Nephron progenitor cell (in vitro differentiated cells): ENCODE measurements around the gene ATP2B2.
A peak's percentile ranks its signal among the peaks of the same experiment; 100 is the strongest.

Experiments
- DNase-seq: peaks from one replicate; pipeline ENCODE4 v3.0.0; 2021
- H3K27ac Mint-ChIP-seq: 2 replicates; pipeline ENCODE4 v1.8.0; 2021; ENCODE audit warnings: mild to moderate bottlenecking, moderate library complexity, mixed read lengths
- H3K27me3 Mint-ChIP-seq: 2 replicates; pipeline ENCODE4 v1.8.0; 2021; ENCODE audit warnings: mild to moderate bottlenecking, low read depth, mixed read lengths; ENCODE audit not compliant: poor library complexity
- H3K36me3 Mint-ChIP-seq: 2 replicates; pipeline ENCODE4 v1.8.0; 2021; ENCODE audit warnings: low read depth, mixed read lengths
- H3K4me1 Mint-ChIP-seq: 2 replicates; pipeline ENCODE4 v1.8.0; 2021; ENCODE audit warnings: mixed read lengths
- H3K4me3 Mint-ChIP-seq: 2 replicates; pipeline ENCODE4 v1.8.0; 2021; ENCODE audit warnings: mild to moderate bottlenecking, moderate library complexity, mixed read lengths
- H3K9me3 Mint-ChIP-seq: 2 replicates; pipeline ENCODE4 v1.8.0; 2021; ENCODE audit warnings: mild to moderate bottlenecking, moderate library complexity, mixed read lengths
- CTCF ChIP-seq: fragments of 200-600 bp; sonication (generic); IDR thresholded peaks from 2 replicates; pipeline ENCODE4 v1.5.0; 2021; ENCODE audit warnings: antibody characterized with exemption

Gene ATP2B2

GRCh38 chr3:10312391-10312790 is 193.0 kb downstream of the ATP2B2 start:
- Mint-ChIP-seq H3K27me3 (no peaks in the 10 kb centered on the region), H3K27ac (no peak overlapping the region), H3K9me3 (no peaks in the 10 kb centered on the region), H3K4me1 (peaks cover 10% of the 10 kb centered on the region), H3K36me3 (peaks cover 61% of the 10 kb centered on the region), H3K4me3 (no peak overlapping the region)
- TF ChIP-seq CTCF: no peak
- DNase-seq: no peak

DNA sequence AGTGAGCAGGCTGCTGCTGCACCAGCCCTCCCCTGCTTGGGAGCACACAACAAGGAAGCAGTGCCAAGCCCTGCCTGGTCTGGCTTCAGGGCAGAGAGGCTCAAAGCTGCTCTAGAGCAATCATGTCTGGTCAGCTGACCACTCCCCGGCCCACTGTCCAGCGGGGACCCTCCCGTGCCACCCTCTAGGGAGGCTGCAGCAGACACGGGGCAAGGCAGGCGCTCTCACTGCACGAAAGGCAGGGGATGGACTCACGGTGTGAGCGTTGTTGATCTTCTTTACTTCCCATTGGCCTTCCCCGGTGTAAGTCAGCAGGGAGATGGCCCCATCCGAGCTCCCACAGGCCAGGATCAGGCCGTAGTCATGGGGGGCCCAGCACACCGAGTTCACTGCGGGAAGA is 193.7 kb downstream of the ATP2B2 start:
- H3K36me3 Mint-ChIP-seq: peaks cover 65% of the 10 kb centered on the region
- H3K9me3 Mint-ChIP-seq: no peaks in the 10 kb centered on the region
- DNase-seq: no peak
- no peak overlapping the region for H3K4me3 Mint-ChIP-seq
- no peak for TF ChIP-seq CTCF
- H3K27me3 Mint-ChIP-seq: no peaks in the 10 kb centered on the region
- peaks cover 10% of the 10 kb centered on the region for H3K4me1 Mint-ChIP-seq
- peak overlapping the region; percentile 68 for H3K27ac Mint-ChIP-seq

- Mint-ChIP-seq H3K4me1 (peaks cover 10% of the 10 kb centered on the region), H3K4me3 (no peak overlapping the region), H3K27ac (peak overlapping the region; percentile 96)
These were observed 194.8 kb downstream of the ATP2B2 start for GRCh38 chr3:10310578-10310977.

GRCh38 chr3:10309736-10310135 is 195.7 kb downstream of the ATP2B2 start:
- no peak for TF ChIP-seq CTCF
- Mint-ChIP-seq H3K4me1 (peaks cover 10% of the 10 kb centered on the region), H3K4me3 (peak overlapping the region; percentile 32), H3K27ac (peak overlapping the region; percentile 96), H3K27me3 (no peaks in the 10 kb centered on the region), H3K9me3 (no peaks in the 10 kb centered on the region), H3K36me3 (peaks cover 83% of the 10 kb centered on the region)
- no peak for DNase-seq

More at GRCh38 chr3:10310578-10310977, 194.8 kb downstream of the ATP2B2 start:
- Mint-ChIP-seq H3K27me3 (no peaks in the 10 kb centered on the region), H3K36me3 (peaks cover 77% of the 10 kb centered on the region), H3K9me3 (no peaks in the 10 kb centered on the region)
- TF ChIP-seq CTCF: no peak
- DNase-seq: no peak

DNA sequence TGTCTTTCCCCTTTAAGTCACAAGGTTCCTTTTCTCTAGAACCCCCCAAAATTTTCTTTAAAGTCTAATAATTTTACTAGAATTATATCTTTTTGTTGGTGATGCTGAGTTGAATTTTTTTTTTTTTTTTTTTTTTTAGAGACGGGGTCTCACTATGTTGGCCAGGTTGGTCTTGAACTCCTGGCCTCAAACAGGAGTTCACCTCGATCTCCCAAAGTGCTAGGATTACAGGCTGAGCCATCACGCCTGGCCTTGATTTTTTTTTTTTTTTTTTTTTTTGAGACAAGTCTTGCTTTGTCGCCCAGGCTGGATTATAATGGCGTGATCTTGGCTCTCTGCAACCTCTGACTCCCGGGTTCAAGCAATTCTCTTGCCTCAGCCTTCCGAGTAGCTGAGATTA is 196.7 kb downstream of the ATP2B2 start:
- Mint-ChIP-seq H3K27ac (no peak overlapping the region), H3K36me3 (peaks cover 85% of the 10 kb centered on the region), H3K27me3 (no peaks in the 10 kb centered on the region), H3K9me3 (no peaks in the 10 kb centered on the region), H3K4me1 (peaks cover 10% of the 10 kb centered on the region), H3K4me3 (no peak overlapping the region)
- no peak for TF ChIP-seq CTCF
- no peak for DNase-seq

DNA sequence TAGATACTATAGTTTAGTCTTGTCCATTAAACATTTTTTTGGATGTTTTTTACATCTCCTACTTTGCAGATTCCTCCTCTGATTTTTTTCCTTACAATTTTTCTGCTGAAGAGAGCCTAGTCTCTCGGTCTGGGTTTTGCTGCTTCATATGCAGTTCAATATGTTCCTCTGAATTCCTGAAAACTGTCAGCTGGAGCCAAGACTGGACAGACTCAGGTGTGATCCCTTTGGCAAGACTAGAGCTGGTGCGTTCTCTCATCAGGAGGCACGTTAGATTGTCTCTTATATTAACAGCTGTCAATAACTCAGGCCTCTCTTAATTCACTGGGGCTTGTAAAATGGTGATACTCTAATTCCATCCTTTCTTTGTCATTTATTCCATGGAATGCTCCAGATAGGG is 199.2 kb downstream of the ATP2B2 start:
- Mint-ChIP-seq H3K4me3 (no peak overlapping the region), H3K4me1 (peaks cover 16% of the 10 kb centered on the region), H3K9me3 (no peaks in the 10 kb centered on the region), H3K36me3 (peaks cover 90% of the 10 kb centered on the region), H3K27ac (no peak overlapping the region), H3K27me3 (no peaks in the 10 kb centered on the region)
- TF ChIP-seq CTCF: no peak
- DNase-seq: no peak
